Measurements from ENCODE around the gene DLGAP4. TPM values are rescaled to one million over a fixed set of nuclear protein-coding genes. Genes with fewer than 3 reads are reported as not detected.

Gene DLGAP4
- total and polyA plus RNA-seq, 2 of the 8 experiments (the other 6 are each of a cell fraction or from before 2014, with no cell fraction given): 41.2 to 57.2 TPM

- no peak overlapping the region for H3K4ac ChIP-seq (replicated peaks; ENCODE audit: insufficient read length, low read depth, low read length)
- H3K9ac ChIP-seq (replicated peaks in 1 of 4; ENCODE audit: extremely low read depth in 1 of 4, low read depth in 3 of 4, low read length in 3 of 4): no peak overlapping the region
- no peak overlapping the region for H3K56ac ChIP-seq (replicated peaks; ENCODE audit: insufficient read length, low read depth, low read length)
- H4K20me1 ChIP-seq (replicated peaks in 1 of 2; ENCODE audit: control insufficient read depth in 1 of 2, insufficient read depth in 2 of 2, low read length in 2 of 2): peaks cover 18 to 40% of the 10 kb centered on the region in 2 experiments
- no peak overlapping the region for H2AK5ac ChIP-seq (ENCODE audit: low read depth, low read length)
- H3K9me3 ChIP-seq (ENCODE audit: insufficient read depth in 2 of 2, low read depth in 1 of 2, low read length in 1 of 2): no peaks in the 10 kb centered on the region
- H4K8ac ChIP-seq (ENCODE audit: extremely low read depth, insufficient read depth, low read length): no peak overlapping the region
- no peak overlapping the region for H2BK20ac ChIP-seq (ENCODE audit: low read length)
- no peak overlapping the region for H2BK120ac ChIP-seq (replicated peaks; ENCODE audit: low read depth, low read length)
- ChIA-PET CTCF (ENCODE audit: partially characterized antibody) (interaction anchor here (1.3 to 3.3 kb wide), 4 partner anchors 13 to 69 kb away, joined by 3 to 18 read pairs (median 8); no protein-coding TSS in a partner anchor), POLR2A (ENCODE audit: partially characterized antibody) (interaction anchor here (1.4 to 2.7 kb wide), 2 partner anchors 10 to 13 kb away, joined by 4 to 9 read pairs; no protein-coding TSS in a partner anchor)
- peaks cover 0 to 6% (median 4%) of the 10 kb centered on the region in 4 experiments; a peak in 4 of 7 replicates for H3K4me1 ChIP-seq (replicated peaks in 1 of 4; ENCODE audit: control insufficient read depth in 3 of 4, insufficient read depth in 4 of 4, low read length in 3 of 4)
- WGBS, 2 experiments (ENCODE audit: extremely low coverage in 1 of 2, insufficient coverage in 1 of 2, insufficient read length in 1 of 2, insufficient replicate concordance in 2 of 2, low coverage in 1 of 2, low lambda C conversion rate in 2 of 2, missing lambda C conversion rate in 1 of 2): 100% methylated on average over 1 of the region's 1 CpG; no CpG with 5 or more reads in 1 of the 2 experiments
- no peak for FAIRE-seq
- H3K27me3 ChIP-seq (replicated peaks in 1 of 4; ENCODE audit: control insufficient read depth in 3 of 4, extremely low read depth in 1 of 4, insufficient read depth in 3 of 4, low read length in 3 of 4): no peaks in the 10 kb centered on the region
- H3K36me3 ChIP-seq (ENCODE audit: control insufficient read depth in 2 of 4, insufficient read depth in 4 of 4, low read length in 3 of 4): no peaks in the 10 kb centered on the region
- H3K4me2 ChIP-seq (ENCODE audit: insufficient read depth in 1 of 2, low read depth in 2 of 2, low read length in 2 of 2): no peak overlapping the region
- no peak overlapping the region for H4K91ac ChIP-seq (replicated peaks; ENCODE audit: insufficient read length, low read length)
- H2BK15ac ChIP-seq (ENCODE audit: low read length): no peak overlapping the region
- H3K4me3 ChIP-seq (ENCODE audit: extremely low read depth in 1 of 4, insufficient read depth in 2 of 4, low read depth in 3 of 4, low read length in 4 of 4): no peak overlapping the region
- H3K14ac ChIP-seq (ENCODE audit: insufficient read length): no peak overlapping the region
- no peak overlapping the region for H2BK12ac ChIP-seq (ENCODE audit: low read depth, low read length)
- H3K79me1 ChIP-seq (ENCODE audit: low read depth, low read length): peaks cover 20% of the 10 kb centered on the region
- no peak overlapping the region for H3K23ac ChIP-seq (ENCODE audit: insufficient read length)
- H4K5ac ChIP-seq (ENCODE audit: insufficient read length, low read depth, low read length): no peak overlapping the region
- H2AFZ ChIP-seq (ENCODE audit: low read length): no peak overlapping the region
- no peak for DNase-seq (ENCODE audit: low read depth in 1 of 2, low spot score in 2 of 2)
- H2BK5ac ChIP-seq (ENCODE audit: low read depth, low read length): no peak overlapping the region
- no peaks in the 10 kb centered on the region for H3K23me2 ChIP-seq (ENCODE audit: low read depth, low read length)
- H3K79me2 ChIP-seq (ENCODE audit: control insufficient read depth in 1 of 2, insufficient read depth in 2 of 2, low read length in 2 of 2): peaks cover 0 to 62% of the 10 kb centered on the region in 2 experiments
- H3K18ac ChIP-seq (ENCODE audit: extremely low read depth, low read length): no peak overlapping the region
- no peak overlapping the region for H3K27ac ChIP-seq (ENCODE audit: low read depth, low read length)
- TF ChIP-seq SP1 (IDR thresholded peaks at IDR 0.05; ENCODE audit: low read depth, low read length): no peak
- TF ChIP-seq TBP (IDR thresholded peaks at IDR 0.05; ENCODE audit: low read depth, low read length): no peak
- no peak for TF ChIP-seq ASH2L (IDR thresholded peaks at IDR 0.05; ENCODE audit: low read length)
- no peak for TF ChIP-seq EP300 (IDR thresholded peaks at IDR 0.05; ENCODE audit: borderline replicate concordance in 1 of 2, low read depth in 2 of 2, low read length in 2 of 2)
- no peak for TF ChIP-seq EGR1 (IDR thresholded peaks at IDR 0.05; ENCODE audit: borderline replicate concordance, low read depth, low read length)
- TF ChIP-seq, protein P1, sequence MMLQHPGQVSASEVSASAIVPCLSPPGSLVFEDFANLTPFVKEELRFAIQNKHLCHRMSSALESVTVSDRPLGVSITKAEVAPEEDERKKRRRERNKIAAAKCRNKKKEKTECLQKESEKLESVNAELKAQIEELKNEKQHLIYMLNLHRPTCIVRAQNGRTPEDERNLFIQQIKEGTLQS (IDR thresholded peaks at IDR 0.05; ENCODE audit: insufficient read depth, low read depth, low read length): no peak
- no peak for TF ChIP-seq SIRT6 (IDR thresholded peaks at IDR 0.05; ENCODE audit: low read length)
- no peak for TF ChIP-seq SRF (IDR thresholded peaks at IDR 0.05; ENCODE audit: low read depth, low read length)
These were observed 168.4 kb downstream of the DLGAP4 start for GRCh38 chr20:36474563-36474962.

Data from H1 (cell line).